HEK293 (cell line): ENCODE results near the gene FAM20B.

Source experiments
- CTCF ChIA-PET: fragments of 350-600 bp; formaldehyde crosslinking; extraction: SDS; loops from one replicate; lab custom pipeline; 2021; ENCODE audit warnings: antibody characterized with exemption; lab: Yijun Ruan, JAX
- POLR2A ChIA-PET: fragments of 300-600 bp; formaldehyde crosslinking; extraction: SDS; loops from one replicate; lab custom pipeline; 2020; ENCODE audit warnings: antibody characterized with exemption, inconsistent platforms; lab: Yijun Ruan, JAX
- H3K27ac ChIP-seq: fragments of 200-500 bp; sonication (Bioruptor generic); 2 replicates; pipeline ENCODE4 v1.5.1; 2014; ENCODE audit warnings: low read depth, low read length, control low read depth, inconsistent platforms; ENCODE audit errors: extremely low read depth
- H3K36me3 ChIP-seq, 2 experiments: fragments of 200-500 bp in 1 of 2; sonication (Bioruptor generic) in 1 of 2; 1 replicate in 1 of 2; 2 replicates in 1 of 2; pipeline ENCODE4 v1.5.1; 2014 to 2017; ENCODE audit warnings: inconsistent platforms in 2 of 2, low read length in 2 of 2; ENCODE audit not compliant: control insufficient read depth in 2 of 2, insufficient read depth in 1 of 2
- H3K4me1 ChIP-seq: fragments of 200-500 bp; sonication (Bioruptor generic); 2 replicates; pipeline ENCODE4 v1.5.1; 2014; ENCODE audit warnings: mild to moderate bottlenecking, low read length, inconsistent platforms; ENCODE audit not compliant: control insufficient read depth, insufficient read depth
- H3K4me3 ChIP-seq: 2 replicates; pipeline ENCODE4 v1.5.1; 2011; ENCODE audit warnings: low read depth, mild to moderate bottlenecking, control low read depth, low read length, moderate library complexity
- H3K9me3 ChIP-seq: fragments of 200-500 bp; sonication (Bioruptor generic); 2 replicates; pipeline ENCODE4 v1.5.1; 2014; ENCODE audit warnings: low read depth, low read length, inconsistent platforms; ENCODE audit not compliant: control insufficient read depth, insufficient read depth
- GLI2 ChIP-seq: fragments of 450-650 bp; formaldehyde crosslinking; IDR thresholded peaks from 2 replicates; pipeline ENCODE4; 2017; ENCODE audit warnings: missing biosample characterization, missing genetic modification characterization, low read depth, borderline replicate concordance
- KLF9 ChIP-seq: fragments of 450-650 bp; formaldehyde crosslinking; IDR thresholded peaks from 2 replicates; pipeline ENCODE4 v1.5.1; 2016; ENCODE audit warnings: missing biosample characterization, missing genetic modification characterization, low read depth
- MEIS1 ChIP-seq: sonication (generic); formaldehyde crosslinking; IDR thresholded peaks from 2 replicates; pipeline ENCODE4 v1.8.1; 2022; ENCODE audit warnings: missing genetic modification reagents, mild to moderate bottlenecking, borderline replicate concordance
- MZF1 ChIP-seq: fragments of 450-650 bp; formaldehyde crosslinking; IDR thresholded peaks from 2 replicates; pipeline ENCODE4 v1.5.1; 2017; ENCODE audit warnings: missing biosample characterization, missing genetic modification characterization, borderline replicate concordance
- PRDM4 ChIP-seq: fragments of 450-650 bp; formaldehyde crosslinking; IDR thresholded peaks from 2 replicates; pipeline ENCODE4 v1.5.1; 2017; ENCODE audit warnings: missing biosample characterization, missing genetic modification characterization
- REPIN1 ChIP-seq: fragments of 450-650 bp; formaldehyde crosslinking; IDR thresholded peaks from 2 replicates; pipeline ENCODE4 v1.5.1; 2017; ENCODE audit warnings: missing biosample characterization, missing genetic modification characterization, low read depth
- SCRT2 ChIP-seq: fragments of 450-650 bp; formaldehyde crosslinking; IDR thresholded peaks from 2 replicates; pipeline ENCODE4 v1.5.1; 2016; ENCODE audit warnings: missing biosample characterization, missing genetic modification characterization
- YY2 ChIP-seq: fragments of 450-650 bp; formaldehyde crosslinking; IDR thresholded peaks from 2 replicates; pipeline ENCODE4 v1.5.1; 2016; ENCODE audit warnings: missing biosample characterization, missing genetic modification characterization
- ZNF174 ChIP-seq: fragments of 450-650 bp; formaldehyde crosslinking; IDR thresholded peaks from 2 replicates; pipeline ENCODE4 v1.5.0; 2017; ENCODE audit warnings: missing biosample characterization, mild to moderate bottlenecking, missing genetic modification characterization
- ZNF184 ChIP-seq: fragments of 450-650 bp; IDR thresholded peaks from 2 replicates; pipeline ENCODE4 v1.5.1; 2018; ENCODE audit warnings: missing biosample characterization, mild to moderate bottlenecking, missing genetic modification characterization
- ZNF211 ChIP-seq: fragments of 450-650 bp; formaldehyde crosslinking; IDR thresholded peaks from 2 replicates; pipeline ENCODE4 v1.5.1; 2016; ENCODE audit warnings: low read depth, missing biosample characterization, missing genetic modification characterization
- ZNF24 ChIP-seq: fragments of 450-650 bp; formaldehyde crosslinking; IDR thresholded peaks from 2 replicates; pipeline ENCODE4 v1.5.1; 2016; ENCODE audit warnings: missing biosample characterization, missing genetic modification characterization
- ZNF280C ChIP-seq: fragments of 450-650 bp; formaldehyde crosslinking; IDR thresholded peaks from 2 replicates; pipeline ENCODE4 v1.5.1; 2016; ENCODE audit warnings: missing biosample characterization, missing genetic modification characterization
- ZNF292 ChIP-seq: fragments of 450-650 bp; formaldehyde crosslinking; IDR thresholded peaks from 2 replicates; pipeline ENCODE4 v1.5.1; 2016; ENCODE audit warnings: low read depth, missing biosample characterization, missing genetic modification characterization, borderline replicate concordance
- ZNF311 ChIP-seq: fragments of 450-650 bp; formaldehyde crosslinking; IDR thresholded peaks from 2 replicates; pipeline ENCODE4 v1.5.1; 2017; ENCODE audit warnings: missing biosample characterization, missing genetic modification characterization, borderline replicate concordance
- ZNF391 ChIP-seq: fragments of 450-650 bp; formaldehyde crosslinking; IDR thresholded peaks from 2 replicates; pipeline ENCODE4 v1.5.1; 2016; ENCODE audit warnings: low read depth, missing biosample characterization, missing genetic modification characterization, borderline replicate concordance
- ZNF404 ChIP-seq: fragments of 450-650 bp; formaldehyde crosslinking; IDR thresholded peaks from 2 replicates; pipeline ENCODE4 v1.5.1; 2017; ENCODE audit warnings: missing biosample characterization, missing genetic modification characterization
- ZNF571 ChIP-seq: fragments of 450-650 bp; formaldehyde crosslinking; IDR thresholded peaks from 2 replicates; pipeline ENCODE4 v1.5.0; 2017; ENCODE audit warnings: missing biosample characterization, missing genetic modification characterization
- ZNF580 ChIP-seq: fragments of 450-650 bp; formaldehyde crosslinking; IDR thresholded peaks from 2 replicates; pipeline ENCODE4 v1.5.1; 2016; ENCODE audit warnings: missing biosample characterization, missing genetic modification characterization
- ZNF623 ChIP-seq: fragments of 450-650 bp; formaldehyde crosslinking; IDR thresholded peaks from 2 replicates; pipeline ENCODE4 v1.5.1; 2016; ENCODE audit warnings: missing biosample characterization, missing genetic modification characterization
- ZNF629 ChIP-seq: fragments of 450-650 bp; formaldehyde crosslinking; IDR thresholded peaks from 2 replicates; pipeline ENCODE4 v1.5.1; 2017; ENCODE audit warnings: missing biosample characterization, missing genetic modification characterization
- ZNF654 ChIP-seq: fragments of 450-650 bp; formaldehyde crosslinking; IDR thresholded peaks from 2 replicates; pipeline ENCODE4 v1.5.1; 2016; ENCODE audit warnings: low read depth, missing biosample characterization, missing genetic modification characterization
- ZNF660 ChIP-seq: fragments of 450-650 bp; IDR thresholded peaks from 2 replicates; pipeline ENCODE4 v1.5.1; 2018; ENCODE audit warnings: missing biosample characterization, mild to moderate bottlenecking, missing genetic modification characterization
- ZNF664 ChIP-seq: fragments of 450-650 bp; formaldehyde crosslinking; IDR thresholded peaks from 2 replicates; pipeline ENCODE4 v1.5.1; 2016; ENCODE audit warnings: missing biosample characterization, missing genetic modification characterization
- ZNF701 ChIP-seq: fragments of 450-650 bp; formaldehyde crosslinking; IDR thresholded peaks from 2 replicates; pipeline ENCODE4 v1.5.1; 2016; ENCODE audit warnings: missing biosample characterization, missing genetic modification characterization
- ZNF777 ChIP-seq: fragments of 450-650 bp; formaldehyde crosslinking; IDR thresholded peaks from 2 replicates; pipeline ENCODE4 v1.5.1; 2017; ENCODE audit warnings: missing biosample characterization, missing genetic modification characterization, borderline replicate concordance
- ZSCAN30 ChIP-seq: fragments of 450-650 bp; IDR thresholded peaks from 2 replicates; pipeline ENCODE4 v1.5.1; 2018; ENCODE audit warnings: missing biosample characterization, mild to moderate bottlenecking, missing genetic modification characterization, moderate library complexity

FAM20B gene

GRCh38 chr1:179077396-179077795 is 51.7 kb downstream of the FAM20B start (continued):
- no peak for TF ChIP-seq ZNF280C (tag by site-specific recombination)
- no peak for TF ChIP-seq ZNF623 (tag by site-specific recombination)
- TF ChIP-seq ZNF404 (tag by site-specific recombination), result no peak
- TF ChIP-seq ZNF211 (tag by site-specific recombination), result no peak

GRCh38 chr1:179079113-179079761 is 53.5 kb downstream of the FAM20B start:
- CTCF ChIA-PET, result interaction anchor here (0.6 to 2.1 kb wide), 24 partner anchors 10 to 735 kb away, joined by 3 to 8 read pairs (median 4); partner anchors contain the start of gene AXDND1
- Histone ChIP-seq H3K4me3 (no peak overlapping the region), H3K4me1 (no peaks in the 10 kb centered on the region), H3K27ac (no peak overlapping the region), H3K9me3 (no peaks in the 10 kb centered on the region), H3K36me3 (peaks cover 0 to 1% of the 10 kb centered on the region in 2 experiments; a peak in 2 of 3 replicates)
- POLR2A ChIA-PET, result no interaction called here
- no peak for TF ChIP-seq ZNF292 (tag by site-specific recombination)
- no peak for TF ChIP-seq ZNF571 (tag by site-specific recombination)
- no peak for TF ChIP-seq ZNF629 (tag by site-specific recombination)
- TF ChIP-seq ZNF654 (tag by site-specific recombination), result peak; percentile 67
- TF ChIP-seq PRDM4 (tag by site-specific recombination), result no peak
- no peak for TF ChIP-seq ZNF777
- TF ChIP-seq ZSCAN30, result 0 out of 2 replicates have a peak, but pooled peaks have one; percentile 34
- TF ChIP-seq MEIS1, result no peak
- no peak for TF ChIP-seq ZNF580 (tag by site-specific recombination)
- TF ChIP-seq SCRT2 (tag by site-specific recombination), result no peak
- TF ChIP-seq ZNF660 (tag by site-specific recombination), result peak; percentile 20; the same call in 1 of the 2 replicates
- TF ChIP-seq, all 188 proteins: peak for 3

GRCh38 chr1:179080866-179081686 is 55.4 kb downstream of the FAM20B start:
- no peaks in the 10 kb centered on the region for H3K4me1 ChIP-seq
- CTCF ChIA-PET, result interaction anchor here (0.6 to 2.1 kb wide), 6 partner anchors 62 to 761 kb away, joined by 3 to 8 read pairs (median 4); no protein-coding TSS in a partner anchor
- peaks cover 0 to 14% of the 10 kb centered on the region in 2 experiments; a peak in 2 of 3 replicates for H3K36me3 ChIP-seq
- peak overlapping the region; percentile 82; the same call in 1 of the 2 replicates for H3K27ac ChIP-seq
- no peaks in the 10 kb centered on the region for H3K9me3 ChIP-seq
- POLR2A ChIA-PET, result interaction anchor here (0.7 to 2.1 kb wide), 4 partner anchors 11 to 285 kb away, joined by 3 to 15 read pairs (median 4); no protein-coding TSS in a partner anchor
- peak overlapping the region; percentile 91 for H3K4me3 ChIP-seq
- TF ChIP-seq ZNF664 (tag by site-specific recombination) (peak; percentile 74; the same call in 1 of the 2 replicates), ZNF24 (tag by site-specific recombination) (no peak), ZNF701 (no peak), ZNF404 (tag by site-specific recombination) (no peak), YY2 (no peak), ZNF174 (tag by site-specific recombination) (no peak), GLI2 (tag by site-specific recombination) (no peak), ZNF184 (tag by site-specific recombination) (0 out of 2 replicates have a peak, but pooled peaks have one; percentile 6), MZF1 (tag by site-specific recombination) (no peak), REPIN1 (tag by site-specific recombination) (no peak), ZNF391 (no peak), ZNF311 (no peak), KLF9 (tag by site-specific recombination) (no peak)
